ENCODE measurements around the gene EFHD2.

EFHD2 gene

GRCh38 chr1:15401391-15402055, 8.2 kb upstream of the EFHD2 start:
- Mint-ChIP-seq H3K27me3 (ENCODE audit: low read depth) (peaks cover 5% of the 10 kb centered on the region), H3K9me3 (peaks cover 14% of the 10 kb centered on the region), H3K27ac (no peak overlapping the region), H3K36me3 (ENCODE audit: low read depth) (peaks cover 4% of the 10 kb centered on the region), H3K4me3 (no peak overlapping the region), H3K4me1 (no peaks in the 10 kb centered on the region)
- no peak for TF ChIP-seq CTCF (IDR thresholded peaks at IDR 0.05; ENCODE audit: unreplicated experiment in 3 of 3)

- Mint-ChIP-seq H3K4me3 (no peak overlapping the region), H3K27ac (no peak overlapping the region), H3K36me3 (ENCODE audit: low read depth) (peaks cover 4% of the 10 kb centered on the region), H3K4me1 (peaks cover 10% of the 10 kb centered on the region), H3K27me3 (ENCODE audit: low read depth) (peaks cover 16% of the 10 kb centered on the region), H3K9me3 (peaks cover 14% of the 10 kb centered on the region)
- no peak for TF ChIP-seq CTCF (IDR thresholded peaks at IDR 0.05; ENCODE audit: unreplicated experiment in 3 of 3)
Observed at GRCh38 chr1:15402809-15403450, 6.8 kb upstream of the EFHD2 start.

DNA sequence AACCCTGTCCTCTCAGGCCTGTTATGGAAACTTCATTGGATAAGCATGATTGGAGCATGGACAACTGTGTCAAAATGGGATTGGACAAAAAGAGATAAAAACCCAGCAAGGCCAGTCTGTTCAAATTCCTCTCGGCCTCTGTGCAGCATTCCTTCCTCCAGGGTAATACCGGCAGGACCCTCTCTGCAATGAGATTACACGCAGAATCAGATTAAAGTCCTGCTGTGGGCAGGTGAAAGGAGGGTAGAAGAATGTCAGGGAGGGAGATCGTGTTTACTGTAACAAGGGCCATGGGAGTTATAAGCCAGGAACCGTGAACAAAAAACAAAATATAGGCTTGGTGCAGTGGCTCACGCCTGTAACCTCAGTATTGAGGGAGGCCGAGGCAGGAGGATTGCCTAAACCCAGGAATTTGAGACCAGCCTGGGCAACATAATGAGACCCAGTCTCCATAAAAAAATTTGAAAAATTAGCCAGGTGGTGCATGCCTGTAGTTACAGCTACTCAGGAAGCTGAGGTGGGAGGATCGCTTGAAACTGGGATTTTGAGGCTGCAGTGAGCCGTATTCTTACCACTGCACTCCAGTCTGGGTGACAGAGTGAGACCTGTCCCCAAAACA, 5.6 kb upstream of the EFHD2 start:
- no peaks in the 10 kb centered on the region for H3K36me3 Mint-ChIP-seq (ENCODE audit: low read depth)
- peaks cover 16% of the 10 kb centered on the region for H3K4me1 Mint-ChIP-seq
- no peak overlapping the region for H3K27ac Mint-ChIP-seq
- no peak overlapping the region for H3K4me3 Mint-ChIP-seq
- H3K27me3 Mint-ChIP-seq (ENCODE audit: low read depth): peaks cover 16% of the 10 kb centered on the region
- peaks cover 11% of the 10 kb centered on the region for H3K9me3 Mint-ChIP-seq
- no peak for TF ChIP-seq CTCF (IDR thresholded peaks at IDR 0.05; ENCODE audit: unreplicated experiment in 3 of 3)

GRCh38 chr1:15405106-15405850, 4.4 kb upstream of the EFHD2 start:
- Mint-ChIP-seq H3K27ac (no peak overlapping the region), H3K4me3 (no peak overlapping the region), H3K27me3 (ENCODE audit: low read depth) (peaks cover 16% of the 10 kb centered on the region), H3K9me3 (peaks cover 7% of the 10 kb centered on the region), H3K36me3 (ENCODE audit: low read depth) (no peaks in the 10 kb centered on the region), H3K4me1 (peaks cover 18% of the 10 kb centered on the region)
- no peak for TF ChIP-seq CTCF (IDR thresholded peaks at IDR 0.05; ENCODE audit: unreplicated experiment in 3 of 3)

GRCh38 chr1:15406614-15407559, 2.8 kb upstream of the EFHD2 start:
- Mint-ChIP-seq H3K4me3 (peak overlapping the region in 2 of 3 experiments; percentile 8 to 78), H3K4me1 (peaks cover 24% of the 10 kb centered on the region), H3K27me3 (ENCODE audit: low read depth) (peaks cover 25% of the 10 kb centered on the region), H3K9me3 (no peaks in the 10 kb centered on the region), H3K36me3 (ENCODE audit: low read depth) (no peaks in the 10 kb centered on the region), H3K27ac (no peak overlapping the region)
- no peak for TF ChIP-seq CTCF (IDR thresholded peaks at IDR 0.05; ENCODE audit: unreplicated experiment in 3 of 3)

All from nephron (organoid).